ENCODE measurements around the gene OR7A10. TPM values are rescaled to one million over a fixed set of nuclear protein-coding genes. Genes with fewer than 3 reads are reported as not detected.

OR7A10 gene
- not detected for total RNA-seq

- Mint-ChIP-seq H3K36me3 (no peaks in the 10 kb centered on the region), H3K9me3 (no peaks in the 10 kb centered on the region), H3K27me3 (peaks cover 21% of the 10 kb centered on the region), H3K4me1 (ENCODE audit: low read depth) (no peaks in the 10 kb centered on the region), H3K27ac (no peak within 1 kb of the TSS), H3K4me3 (no peak within 1 kb of the TSS)
- no peak for DNase-seq
- CTCF ChIA-PET: no interaction called here
- POLR2A ChIA-PET: no interaction called here
- intact Hi-C loops (cut with micrococcal nuclease): no loop called here
These were observed at the start of gene OR7A10 for GRCh38 chr19:14848822-14849221. Gene OR7A10 (minus strand): TSS chr19:14848922. CDS start chr19:14841877, 7,045 bp downstream.

- POLR2A ChIA-PET: no interaction called here
- Mint-ChIP-seq H3K4me3 (no peak overlapping the region), H3K9me3 (no peaks in the 10 kb centered on the region), H3K27ac (no peak overlapping the region), H3K27me3 (peaks cover 28% of the 10 kb centered on the region), H3K36me3 (no peaks in the 10 kb centered on the region), H3K4me1 (ENCODE audit: low read depth) (peaks cover 5% of the 10 kb centered on the region)
- DNase-seq: no peak
- intact Hi-C loops (cut with micrococcal nuclease): no loop called here
- CTCF ChIA-PET: no interaction called here
These were observed 42.1 kb upstream of the OR7A10 start for GRCh38 chr19:14890643-14891379.

GRCh38 chr19:14889994-14890642 lies 41.4 kb upstream of the OR7A10 start:
- H3K9me3 Mint-ChIP-seq: no peaks in the 10 kb centered on the region
- ChIA-PET POLR2A (no interaction called here), CTCF (no interaction called here)
- H3K27me3 Mint-ChIP-seq: peaks cover 23% of the 10 kb centered on the region
- DNase-seq: no peak
- no peak overlapping the region for H3K4me3 Mint-ChIP-seq
- no peaks in the 10 kb centered on the region for H3K36me3 Mint-ChIP-seq
- H3K27ac Mint-ChIP-seq: no peak overlapping the region
- intact Hi-C loops (cut with micrococcal nuclease): loop anchor here (2.0 kb wide), 2 partner anchors 105 to 317 kb away; partner anchors contain the start of gene NDUFB7
- peaks cover 5% of the 10 kb centered on the region for H3K4me1 Mint-ChIP-seq (ENCODE audit: low read depth)

- Mint-ChIP-seq H3K4me3 (no peak within 1 kb of the TSS), H3K27ac (no peak within 1 kb of the TSS), H3K27me3 (peaks cover 12% of the 10 kb centered on the region), H3K4me1 (ENCODE audit: low read depth) (peaks cover 5% of the 10 kb centered on the region), H3K36me3 (no peaks in the 10 kb centered on the region), H3K9me3 (no peaks in the 10 kb centered on the region)
- no peak for DNase-seq
- intact Hi-C loops (cut with micrococcal nuclease): no loop called here
- ChIA-PET POLR2A (no interaction called here), CTCF (no interaction called here)
These were observed 37.3 kb upstream of the OR7A10 start, which contains the start of gene OR7A17 for GRCh38 chr19:14886032-14886431. Gene OR7A17 (minus strand): TSS chr19:14886132. CDS start chr19:14881355, 4,777 bp downstream.

- ChIA-PET CTCF (interaction anchor here (0.6 to 0.7 kb wide), 2 partner anchors 12 to 280 kb away, joined by 3 to 4 read pairs; no protein-coding TSS in a partner anchor), POLR2A (no interaction called here)
- Mint-ChIP-seq H3K4me3 (no peak overlapping the region), H3K27me3 (peaks cover 48% of the 10 kb centered on the region), H3K36me3 (no peaks in the 10 kb centered on the region), H3K4me1 (ENCODE audit: low read depth) (no peaks in the 10 kb centered on the region), H3K27ac (no peak overlapping the region), H3K9me3 (no peaks in the 10 kb centered on the region)
- DNase-seq: no peak
- intact Hi-C loops (cut with micrococcal nuclease): no loop called here
These were observed 23.0 kb upstream of the OR7A10 start for GRCh38 chr19:14871619-14872230.

- DNase-seq: no peak
- no peaks in the 10 kb centered on the region for H3K4me1 Mint-ChIP-seq (ENCODE audit: low read depth)
- no peak overlapping the region for H3K4me3 Mint-ChIP-seq
- POLR2A ChIA-PET: no interaction called here
- no peaks in the 10 kb centered on the region for H3K9me3 Mint-ChIP-seq
- CTCF ChIA-PET: no interaction called here
- no peak overlapping the region for H3K27ac Mint-ChIP-seq
- intact Hi-C loops (cut with micrococcal nuclease): no loop called here
- H3K27me3 Mint-ChIP-seq: peaks cover 51% of the 10 kb centered on the region
- no peaks in the 10 kb centered on the region for H3K36me3 Mint-ChIP-seq
These were observed 19.8 kb upstream of the OR7A10 start for GRCh38 chr19:14868497-14868896.

- Mint-ChIP-seq H3K36me3 (no peaks in the 10 kb centered on the region), H3K4me3 (no peak overlapping the region), H3K4me1 (ENCODE audit: low read depth) (no peaks in the 10 kb centered on the region), H3K27ac (no peak overlapping the region), H3K9me3 (no peaks in the 10 kb centered on the region), H3K27me3 (peaks cover 26% of the 10 kb centered on the region)
- intact Hi-C loops (cut with micrococcal nuclease): no loop called here
- ChIA-PET POLR2A (no interaction called here), CTCF (no interaction called here)
- DNase-seq: no peak
These were observed 5.1 kb downstream of the OR7A10 start for GRCh38 chr19:14843578-14843977.

- ChIA-PET CTCF (interaction anchor here (0.6 kb wide), 1 partner anchor 1290 kb away, joined by 3 read pairs; no protein-coding TSS in a partner anchor), POLR2A (no interaction called here)
- DNase-seq: no peak
- H3K9me3 Mint-ChIP-seq: no peaks in the 10 kb centered on the region
- no peaks in the 10 kb centered on the region for H3K36me3 Mint-ChIP-seq
- no peak overlapping the region for H3K4me3 Mint-ChIP-seq
- no peaks in the 10 kb centered on the region for H3K4me1 Mint-ChIP-seq (ENCODE audit: low read depth)
- peaks cover 25% of the 10 kb centered on the region for H3K27me3 Mint-ChIP-seq
- intact Hi-C loops (cut with micrococcal nuclease): no loop called here
- no peak overlapping the region for H3K27ac Mint-ChIP-seq
These were observed 5.6 kb downstream of the OR7A10 start for GRCh38 chr19:14843169-14843568.

GRCh38 chr19:14840206-14840605 lies 8.5 kb downstream of the OR7A10 start:
- Mint-ChIP-seq H3K4me1 (ENCODE audit: low read depth) (no peaks in the 10 kb centered on the region), H3K36me3 (no peaks in the 10 kb centered on the region), H3K27ac (no peak overlapping the region), H3K9me3 (no peaks in the 10 kb centered on the region), H3K27me3 (peaks cover 25% of the 10 kb centered on the region), H3K4me3 (no peak overlapping the region)
- DNase-seq: no peak
- CTCF ChIA-PET: interaction anchor here (1.4 kb wide), 1 partner anchor 9 kb away, joined by 4 read pairs; no protein-coding TSS in a partner anchor
- POLR2A ChIA-PET: no interaction called here
- intact Hi-C loops (cut with micrococcal nuclease): no loop called here

- H3K27me3 Mint-ChIP-seq: peaks cover 12% of the 10 kb centered on the region
- H3K4me1 Mint-ChIP-seq (ENCODE audit: low read depth): no peaks in the 10 kb centered on the region
- H3K36me3 Mint-ChIP-seq: no peaks in the 10 kb centered on the region
- DNase-seq: no peak
- no peak overlapping the region for H3K27ac Mint-ChIP-seq
- POLR2A ChIA-PET: interaction anchor here (0.6 kb wide), 1 partner anchor 627 kb away, joined by 3 read pairs; no protein-coding TSS in a partner anchor
- intact Hi-C loops (cut with micrococcal nuclease): no loop called here
- CTCF ChIA-PET: no interaction called here
- H3K4me3 Mint-ChIP-seq: no peak overlapping the region
- H3K9me3 Mint-ChIP-seq: no peaks in the 10 kb centered on the region
These were observed 11.3 kb downstream of the OR7A10 start for GRCh38 chr19:14837391-14837790.

- DNase-seq: no peak
- H3K27ac Mint-ChIP-seq: no peak within 1 kb of the TSS
- ChIA-PET CTCF (no interaction called here), POLR2A (no interaction called here)
- no peaks in the 10 kb centered on the region for H3K9me3 Mint-ChIP-seq
- H3K4me1 Mint-ChIP-seq (ENCODE audit: low read depth): no peaks in the 10 kb centered on the region
- H3K4me3 Mint-ChIP-seq: no peak within 1 kb of the TSS
- intact Hi-C loops (cut with micrococcal nuclease): no loop called here
- H3K27me3 Mint-ChIP-seq: peaks cover 2% of the 10 kb centered on the region
- no peaks in the 10 kb centered on the region for H3K36me3 Mint-ChIP-seq
These were observed 13.7 kb downstream of the OR7A10 start, which contains the start of the genes OR7A5 and OR7C1 for GRCh38 chr19:14835011-14835410. Gene OR7A5 (minus strand): TSS chr19:14835185. CDS start chr19:14828241, 6,944 bp downstream. Gene OR7C1 (minus strand): TSS chr19:14835185. CDS start chr19:14800136, 35,049 bp downstream.

GRCh38 chr19:14830702-14831101 lies 18.0 kb downstream of the OR7A10 start:
- no peak for DNase-seq
- Mint-ChIP-seq H3K36me3 (no peaks in the 10 kb centered on the region), H3K27ac (no peak overlapping the region), H3K9me3 (no peaks in the 10 kb centered on the region), H3K4me3 (no peak overlapping the region), H3K27me3 (peaks cover 17% of the 10 kb centered on the region), H3K4me1 (ENCODE audit: low read depth) (no peaks in the 10 kb centered on the region)
- ChIA-PET CTCF (interaction anchor here (0.9 kb wide), 1 partner anchor 9 kb away, joined by 4 read pairs; no protein-coding TSS in a partner anchor), POLR2A (no interaction called here)
- intact Hi-C loops (cut with micrococcal nuclease): no loop called here

Data from activated CD4-positive, alpha-beta memory T cell treated with anti-CD3 and anti-CD28 coated beads for 36 hours (primary cell).